Panc1 (cell line): ENCODE measurements around the gene MAT2B. TPM values are rescaled to one million over a fixed set of nuclear protein-coding genes. Genes with fewer than 3 reads are reported as not detected.
A peak's percentile ranks its signal among the peaks of the same experiment; 100 is the strongest.

Source experiments
- ATAC-seq: fragments of 200-7000 bp; cut with Tn5 transposase; 2 replicates; pipeline ENCODE4 v1.9.1; 2020; ENCODE audit warnings: mild to moderate bottlenecking, moderate library complexity
- BruUV-seq: library from RNA; stranded (reverse); fragments of 400-500 nt; replicated peaks from 2 replicates; lab custom pipeline; 2021; lab: Mats Ljungman, UMichigan
- CTCF ChIA-PET: fragments of 300-600 bp; sonication (Branson Sonifier 250); formaldehyde crosslinking; loops from one replicate; lab custom pipeline; 2022; ENCODE audit warnings: antibody characterized with exemption; lab: Charles Lee
- POLR2A ChIA-PET: fragments of 300-600 bp; sonication (Branson Sonifier 250); formaldehyde crosslinking; loops from one replicate; lab custom pipeline; 2022; ENCODE audit warnings: antibody characterized with exemption; lab: Charles Lee
- DNase-seq: peaks from one replicate; pipeline ENCODE4 v3.0.0-alpha.2; 2010; ENCODE audit warnings: low read depth, low spot score
- H3K27ac ChIP-seq: 2 replicates; pipeline ENCODE4 v1.5.1; 2011; ENCODE audit warnings: mild to moderate bottlenecking, low read length, inconsistent platforms
- H3K27me3 ChIP-seq: fragments of 200-500 bp; sonication (Bioruptor generic); 2 replicates; pipeline ENCODE4 v1.6.0; 2014; ENCODE audit warnings: low read length, inconsistent platforms; ENCODE audit not compliant: control insufficient read depth, insufficient read depth
- H3K36me3 ChIP-seq: fragments of 200-500 bp; sonication (Bioruptor generic); 2 replicates; pipeline ENCODE4 v1.5.1; 2014; ENCODE audit warnings: inconsistent platforms, mild to moderate bottlenecking, low read length, moderate library complexity; ENCODE audit not compliant: control insufficient read depth, insufficient read depth
- H3K4me1 ChIP-seq: 2 replicates; pipeline ENCODE4 v1.5.1; 2011; ENCODE audit warnings: inconsistent platforms, mild to moderate bottlenecking, low read length, moderate library complexity; ENCODE audit not compliant: control insufficient read depth, insufficient read depth
- H3K4me3 ChIP-seq, 2 experiments: 2 replicates each; pipeline ENCODE4 v1.5.1; 2011 to 2012; ENCODE audit warnings: low read depth in 2 of 2, low read length in 2 of 2, mild to moderate bottlenecking in 2 of 2, inconsistent platforms in 1 of 2, moderate library complexity in 1 of 2
- H3K9me3 ChIP-seq: fragments of 200-500 bp; sonication (Bioruptor generic); 2 replicates; pipeline ENCODE4 v1.5.1; 2014; ENCODE audit warnings: low read depth, mild to moderate bottlenecking, inconsistent platforms, low read length, moderate library complexity; ENCODE audit not compliant: control insufficient read depth, insufficient read depth
- CTCF ChIP-seq: fragments of 450-650 bp; IDR thresholded peaks from 2 replicates; pipeline ENCODE4 v1.5.1; 2017; ENCODE audit warnings: mild to moderate bottlenecking
- POLR2AphosphoS5 ChIP-seq: IDR thresholded peaks from 2 replicates; pipeline ENCODE4 v1.6.1; 2012; ENCODE audit warnings: mild to moderate bottlenecking, low read depth, low read length, moderate library complexity
- REST ChIP-seq, 2 experiments: IDR thresholded peaks; 2 replicates each; pipeline ENCODE4 v1.6.1; 2011 to 2012; ENCODE audit warnings: low read depth in 2 of 2, control low read depth in 1 of 2, low read length in 1 of 2, mild to moderate bottlenecking in 1 of 2, moderate library complexity in 1 of 2; ENCODE audit not compliant: insufficient read depth in 1 of 2
- SIN3A ChIP-seq: IDR thresholded peaks from 2 replicates; pipeline ENCODE4 v1.6.1; 2012; ENCODE audit warnings: low read depth, mild to moderate bottlenecking, low read length, moderate library complexity, borderline replicate concordance; ENCODE audit not compliant: insufficient read depth
- TCF7L2 ChIP-seq: IDR thresholded peaks from 2 replicates; pipeline ENCODE4 v1.6.1; 2011; ENCODE audit warnings: mild to moderate bottlenecking, low read depth, low read length, inconsistent platforms
- in situ Hi-C: cut with HindIII; loops from 2 replicates; pipeline ENCODE4 v1.10.0; 2016; ENCODE audit warnings: low sequenced_read_pairs, low pct_unique_long_range_greater_than_20kb
- intact Hi-C: fragments of 100-400 bp; cut with micrococcal nuclease; formaldehyde crosslinking; loops from one replicate; pipeline ENCODE4 v1.10.0; 2022; ENCODE audit not compliant: unreplicated experiment
- total RNA-seq: library from RNA; stranded (reverse); gene quantifications from one replicate; pipeline ENCODE4 v1.2.1, GENCODE V29; 2021; ENCODE audit not compliant: unreplicated experiment

Gene MAT2B
- total RNA-seq, 1 experiment from 2014 or later = 52.1 TPM

GRCh38 chr5:163460562-163461171 is 44.8 kb upstream of the MAT2B start, which contains the start of gene HMMR:
Gene HMMR, plus strand, starts transcription at chr5:163460632. Its CDS starts 61 bp downstream, at chr5:163460693.
- ChIA-PET POLR2A (interaction anchor here (0.6 to 2.8 kb wide), 11 partner anchors 16 to 52 kb away, joined by 3 to 24 read pairs (median 7); partner anchors contain the start of gene MAT2B), CTCF (no interaction called here)
- in situ Hi-C loops (no loop called here), intact Hi-C loops (no loop called here)
- Histone ChIP-seq H3K27me3 (no peaks in the 10 kb centered on the region), H3K36me3 (peaks cover 21% of the 10 kb centered on the region), H3K9me3 (no peaks in the 10 kb centered on the region), H3K4me3 (peak within 1 kb of the TSS; percentile 88 to 98), H3K27ac (peak within 1 kb of the TSS; percentile 99), H3K4me1 (peaks cover 19% of the 10 kb centered on the region; the same call in 1 of the 2 replicates)
- no peak for DNase-seq
- BruUV-seq = TSS peak; percentile 97
- peak; percentile 39 for ATAC-seq
- TF ChIP-seq CTCF (no peak), TCF7L2 (no peak), SIN3A (peak; percentile 81), REST (IDR thresholded peaks at IDR 0.05; ENCODE audit: insufficient read depth in 1 of 2, low read depth in 2 of 2, low read length in 1 of 2) (no peak), POLR2AphosphoS5 (peak; percentile 87; the same call in 1 of the 2 replicates)

GRCh38 chr5:163463063-163463435 is 42.4 kb upstream of the MAT2B start:
- H3K36me3 ChIP-seq = peaks cover 25% of the 10 kb centered on the region
- POLR2A ChIA-PET = no interaction called here
- in situ Hi-C loops = no loop called here
- intact Hi-C loops = no loop called here
- no peak overlapping the region for H3K4me3 ChIP-seq
- no peaks in the 10 kb centered on the region for H3K9me3 ChIP-seq
- ATAC-seq (no peak), DNase-seq (no peak)
- H3K4me1 ChIP-seq = peaks cover 13% of the 10 kb centered on the region; the same call in 1 of the 2 replicates
- H3K27ac ChIP-seq = peak overlapping the region; percentile 99
- CTCF ChIA-PET = no interaction called here
- TF ChIP-seq CTCF (no peak), POLR2AphosphoS5 (no peak), TCF7L2 (no peak), REST (IDR thresholded peaks at IDR 0.05; ENCODE audit: insufficient read depth in 1 of 2, low read depth in 2 of 2, low read length in 1 of 2) (no peak), SIN3A (no peak)
- BruUV-seq = no TSS peak
- H3K27me3 ChIP-seq = no peaks in the 10 kb centered on the region
